Tibial nerve (tissue), 4 donors: ENCODE results near the gene SNX11. TPM values are rescaled to one million over a fixed set of nuclear protein-coding genes. Genes with fewer than 3 reads are reported as not detected.

ENCODE experiments used
- DNase-seq, 2 donors: peaks; one replicate each; pipeline ENCODE4 v3.0.0-alpha.2; 2019; ENCODE audit warnings: low spot score in 2 of 2
- H3K27ac ChIP-seq, 4 donors: fragments of 200-600 bp; sonication (generic) in 3 of 4; one replicate each; pipeline ENCODE4 v1.5.1; 2017 to 2019; ENCODE audit warnings: mild to moderate bottlenecking in 1 of 4
- H3K27me3 ChIP-seq, 2 donors: fragments of 200-600 bp; sonication (generic) in 1 of 2; one replicate each; pipeline versions ENCODE4 v1.5.1 to v1.6.0; 2017 to 2019
- H3K36me3 ChIP-seq, 3 donors: fragments of 200-600 bp; sonication (generic); one replicate each; pipeline ENCODE4 v1.5.1; 2018 to 2019
- H3K4me1 ChIP-seq, 4 donors: fragments of 200-600 bp; sonication (generic) in 3 of 4; one replicate each; pipeline ENCODE4 v1.5.1; 2017 to 2019
- H3K4me3 ChIP-seq, 4 donors: fragments of 200-600 bp; sonication (generic) in 3 of 4; one replicate each; pipeline ENCODE4 v1.5.1; 2017 to 2019; ENCODE audit warnings: mild to moderate bottlenecking in 1 of 4, moderate library complexity in 1 of 4
- H3K9me3 ChIP-seq, 4 donors: fragments of 200-600 bp; sonication (generic) in 3 of 4; one replicate each; pipeline ENCODE4 v1.5.1; 2017 to 2019
- CTCF ChIP-seq, 5 experiments: fragments of 200-600 bp in 3 of 5; fragments of 450-650 bp in 2 of 5; sonication (generic) in 3 of 5; IDR thresholded peaks; one replicate each; pipeline ENCODE4 v1.5.1; 2016 to 2019; ENCODE audit warnings: antibody characterized with exemption in 5 of 5, mild to moderate bottlenecking in 3 of 5, moderate library complexity in 2 of 5
- EP300 ChIP-seq, 2 donors: sonication (generic); formaldehyde crosslinking; IDR thresholded peaks; one replicate each; pipeline ENCODE4 v1.6.1; 2017; ENCODE audit warnings: antibody characterized with exemption in 2 of 2, mild to moderate bottlenecking in 1 of 2
- POLR2A ChIP-seq, 2 donors: fragments of 450-650 bp; IDR thresholded peaks; one replicate each; pipeline ENCODE4 v1.6.1; 2017; ENCODE audit warnings: antibody characterized with exemption in 2 of 2, mild to moderate bottlenecking in 2 of 2, moderate library complexity in 2 of 2
- WGBS, 2 donors: methylation state at CpG; one replicate each; pipeline ENCODE4 v1.1.5; 2018; 5-methylcytosine and 5-hydroxymethylcytosine counted together
- total RNA-seq, 4 donors: library from RNA; depleted of rRNA; stranded (reverse); fragments of >200 nt; gene quantifications; one replicate each; pipeline ENCODE4 v1.1.0, GENCODE V29; 2016

SNX11 gene
- total RNA-seq, 4 donors from 2014 or later = 10.0 to 17.2 (median 16.2) TPM

GRCh38 chr17:48143629-48144028, 36.1 kb downstream of the SNX11 start:
- H3K9me3 ChIP-seq = no peaks in the 10 kb centered on the region
- peaks cover 0 to 17% of the 10 kb centered on the region in 2 donors for H3K27me3 ChIP-seq
- TF ChIP-seq CTCF (IDR thresholded peaks at IDR 0.05) = no peak
- no peak for TF ChIP-seq POLR2A (IDR thresholded peaks at IDR 0.05)
- TF ChIP-seq EP300 (IDR thresholded peaks at IDR 0.05) = no peak
- WGBS, 2 donors = 39 to 44% methylated on average over 5 to 6 of the region's 6 CpGs
- no peaks in the 10 kb centered on the region for H3K4me1 ChIP-seq
- DNase-seq = no peak
- no peak overlapping the region for H3K27ac ChIP-seq
- no peak overlapping the region for H3K4me3 ChIP-seq
- no peaks in the 10 kb centered on the region for H3K36me3 ChIP-seq

- Histone ChIP-seq H3K4me3 (no peak overlapping the region), H3K4me1 (no peaks in the 10 kb centered on the region), H3K36me3 (no peaks in the 10 kb centered on the region), H3K9me3 (no peaks in the 10 kb centered on the region), H3K27me3 (peaks cover 0 to 23% of the 10 kb centered on the region in 2 donors), H3K27ac (no peak overlapping the region)
- 44 to 51% methylated on average over 8 of the region's 8 CpGs for WGBS, 2 donors
- no peak for DNase-seq
- no peak for TF ChIP-seq POLR2A (IDR thresholded peaks at IDR 0.05)
- TF ChIP-seq CTCF (IDR thresholded peaks at IDR 0.05) = no peak
- no peak for TF ChIP-seq EP300 (IDR thresholded peaks at IDR 0.05)
Observed at GRCh38 chr17:48144231-48144630, 36.7 kb downstream of the SNX11 start.

- 90 to 91% methylated on average over 3 of the region's 3 CpGs for WGBS, 2 donors
- no peak for DNase-seq
- H3K4me1 ChIP-seq = no peaks in the 10 kb centered on the region
- no peak overlapping the region for H3K4me3 ChIP-seq
- no peak overlapping the region for H3K27ac ChIP-seq
- H3K36me3 ChIP-seq = no peaks in the 10 kb centered on the region
- H3K27me3 ChIP-seq = peaks cover 0 to 33% of the 10 kb centered on the region in 2 donors
- TF ChIP-seq EP300 (IDR thresholded peaks at IDR 0.05) = no peak
- no peaks in the 10 kb centered on the region for H3K9me3 ChIP-seq
Observed at GRCh38 chr17:48144976-48145798, 37.6 kb downstream of the SNX11 start.

- Histone ChIP-seq H3K36me3 (no peaks in the 10 kb centered on the region), H3K4me3 (no peak overlapping the region), H3K27ac (no peak overlapping the region), H3K27me3 (peaks cover 0 to 62% of the 10 kb centered on the region in 2 donors), H3K4me1 (no peaks in the 10 kb centered on the region), H3K9me3 (no peaks in the 10 kb centered on the region)
- WGBS, 2 donors = 60 to 72% methylated on average over 14 of the region's 14 CpGs
- no peak for DNase-seq
- TF ChIP-seq POLR2A (IDR thresholded peaks at IDR 0.05) (no peak), CTCF (IDR thresholded peaks at IDR 0.05) (no peak), EP300 (IDR thresholded peaks at IDR 0.05) (no peak)
Observed at GRCh38 chr17:48148029-48148770, 40.6 kb downstream of the SNX11 start.

GRCh38 chr17:48148854-48149786, 41.6 kb downstream of the SNX11 start:
- H3K4me3 ChIP-seq = no peak overlapping the region
- H3K27ac ChIP-seq = no peak overlapping the region
- no peaks in the 10 kb centered on the region for H3K4me1 ChIP-seq
- no peaks in the 10 kb centered on the region for H3K9me3 ChIP-seq
- peaks cover 0 to 63% of the 10 kb centered on the region in 2 donors for H3K27me3 ChIP-seq
- no peak for DNase-seq
- H3K36me3 ChIP-seq = no peaks in the 10 kb centered on the region
- 36 to 37% methylated on average over 16 of the region's 16 CpGs for WGBS, 2 donors
- TF ChIP-seq CTCF (IDR thresholded peaks at IDR 0.05) (no peak), EP300 (IDR thresholded peaks at IDR 0.05) (no peak), POLR2A (IDR thresholded peaks at IDR 0.05) (no peak)
